ENCODE measurements around the gene CBFA2T3. TPM values are rescaled to one million over a fixed set of nuclear protein-coding genes. Genes with fewer than 3 reads are reported as not detected.

The CBFA2T3 gene
- total RNA-seq, 1 donor from 2014 or later: not detected

DNA sequence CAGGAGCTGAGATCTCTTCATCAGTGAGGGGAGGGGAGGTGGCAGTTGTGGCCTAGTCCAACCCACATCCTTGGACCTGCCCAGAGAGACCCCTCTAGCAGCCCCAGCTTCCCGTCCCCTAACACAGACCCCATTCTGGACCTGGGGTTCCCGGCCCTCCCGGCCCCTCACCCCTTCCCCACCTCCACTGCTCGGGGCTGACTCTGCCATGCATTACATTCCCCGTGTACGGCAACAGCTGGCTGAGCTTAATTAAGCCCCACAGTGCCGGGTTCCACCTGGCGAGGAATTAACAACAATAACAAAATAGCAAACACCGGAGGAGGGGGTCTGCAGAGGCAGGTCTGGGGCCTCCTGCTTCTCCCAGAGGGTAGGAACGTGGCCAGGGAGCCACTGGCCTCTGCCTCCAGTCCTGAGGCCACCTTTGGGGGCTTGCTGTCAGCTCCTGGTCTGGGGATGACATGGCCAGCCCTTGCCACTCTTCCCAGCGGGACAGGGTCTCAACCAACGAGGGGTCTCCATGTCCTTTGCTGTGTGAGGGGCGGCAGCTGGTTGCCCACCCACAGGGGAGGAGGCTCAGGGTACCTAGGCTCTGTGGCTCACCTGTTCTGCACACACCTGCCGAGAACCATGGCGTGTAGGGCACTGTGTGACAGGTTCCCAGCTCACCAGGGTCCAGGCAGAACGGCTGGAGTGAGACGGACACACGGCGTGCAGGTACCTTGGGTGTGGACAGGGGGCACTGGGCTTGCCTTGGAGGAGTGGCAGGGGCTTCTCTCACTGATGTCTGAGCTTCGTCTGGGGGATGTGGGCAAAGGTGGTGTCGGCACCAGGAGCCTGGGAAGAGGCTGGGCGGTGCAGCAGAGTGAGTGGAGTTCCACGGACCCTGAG is 46.9 kb upstream of the CBFA2T3 start:
- peaks cover 20% of the 10 kb centered on the region for H3K27me3 Mint-ChIP-seq (ENCODE audit: unreplicated experiment)
- H3K27ac Mint-ChIP-seq (ENCODE audit: unreplicated experiment): no peak overlapping the region
- no peak overlapping the region for H3K4me3 Mint-ChIP-seq (ENCODE audit: unreplicated experiment)
- peaks cover 10% of the 10 kb centered on the region for H3K9me3 Mint-ChIP-seq (ENCODE audit: unreplicated experiment)
- no peak for TF ChIP-seq CTCF (IDR thresholded peaks at IDR 0.05)
- no peak for DNase-seq (ENCODE audit: extremely low spot score, unreplicated experiment)
- no peaks in the 10 kb centered on the region for H3K4me1 Mint-ChIP-seq (ENCODE audit: unreplicated experiment)
- no peaks in the 10 kb centered on the region for H3K36me3 Mint-ChIP-seq (ENCODE audit: unreplicated experiment)

GRCh38 chr16:89023151-89023551 is 46.1 kb upstream of the CBFA2T3 start:
- peaks cover 24% of the 10 kb centered on the region for H3K27me3 Mint-ChIP-seq (ENCODE audit: unreplicated experiment)

DNA sequence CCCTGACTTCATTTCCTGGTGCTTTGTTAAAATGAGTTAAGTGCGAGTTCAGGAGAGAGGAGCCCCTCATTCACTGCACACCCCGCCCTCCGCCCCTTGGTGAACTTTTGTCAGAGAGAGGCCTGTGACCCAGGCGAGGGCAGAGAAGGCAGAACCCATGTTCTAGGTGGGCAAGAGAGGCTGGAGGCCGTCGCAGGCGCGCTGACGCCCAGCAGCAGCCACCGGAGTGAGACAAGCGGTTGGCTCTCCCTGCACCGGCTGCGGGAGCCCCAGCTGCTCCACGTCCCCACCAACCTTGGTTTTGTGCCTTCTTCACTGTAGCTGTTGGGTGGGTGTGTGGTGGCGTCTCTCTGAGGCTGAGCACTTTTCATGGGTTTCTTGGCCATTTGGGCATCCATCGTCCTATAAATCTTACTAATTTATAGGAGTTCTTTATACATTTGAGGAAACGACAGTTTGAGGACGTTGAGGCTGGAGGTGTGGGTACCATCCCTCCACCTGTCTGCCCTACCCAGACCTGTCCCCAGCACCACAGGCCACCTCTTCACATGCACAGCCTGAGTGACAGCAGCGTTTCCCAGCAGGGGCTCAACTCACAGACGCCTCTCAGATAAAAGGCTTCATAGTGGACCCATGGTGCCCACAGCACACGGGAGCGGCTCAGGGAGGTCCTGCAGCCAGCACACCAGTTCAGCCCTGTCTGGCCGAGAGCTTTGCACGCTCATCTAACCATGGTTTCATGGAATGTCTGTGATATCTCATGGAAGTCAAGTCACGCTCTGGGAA is 45.2 kb upstream of the CBFA2T3 start:
- DNase-seq (ENCODE audit: extremely low spot score, unreplicated experiment): no peak
- Mint-ChIP-seq H3K4me1 (ENCODE audit: unreplicated experiment) (no peaks in the 10 kb centered on the region), H3K36me3 (ENCODE audit: unreplicated experiment) (no peaks in the 10 kb centered on the region), H3K27me3 (ENCODE audit: unreplicated experiment) (peaks cover 19% of the 10 kb centered on the region), H3K27ac (ENCODE audit: unreplicated experiment) (no peak overlapping the region), H3K9me3 (ENCODE audit: unreplicated experiment) (peaks cover 10% of the 10 kb centered on the region), H3K4me3 (ENCODE audit: unreplicated experiment) (no peak overlapping the region)
- no peak for TF ChIP-seq CTCF (IDR thresholded peaks at IDR 0.05)

More at GRCh38 chr16:89023151-89023551, 46.1 kb upstream of the CBFA2T3 start:
- Mint-ChIP-seq H3K36me3 (ENCODE audit: unreplicated experiment) (no peaks in the 10 kb centered on the region), H3K9me3 (ENCODE audit: unreplicated experiment) (peaks cover 10% of the 10 kb centered on the region), H3K27ac (ENCODE audit: unreplicated experiment) (no peak overlapping the region), H3K4me3 (ENCODE audit: unreplicated experiment) (no peak overlapping the region), H3K4me1 (ENCODE audit: unreplicated experiment) (no peaks in the 10 kb centered on the region)
- DNase-seq (ENCODE audit: extremely low spot score, unreplicated experiment): no peak
- TF ChIP-seq CTCF (IDR thresholded peaks at IDR 0.05): no peak

DNA sequence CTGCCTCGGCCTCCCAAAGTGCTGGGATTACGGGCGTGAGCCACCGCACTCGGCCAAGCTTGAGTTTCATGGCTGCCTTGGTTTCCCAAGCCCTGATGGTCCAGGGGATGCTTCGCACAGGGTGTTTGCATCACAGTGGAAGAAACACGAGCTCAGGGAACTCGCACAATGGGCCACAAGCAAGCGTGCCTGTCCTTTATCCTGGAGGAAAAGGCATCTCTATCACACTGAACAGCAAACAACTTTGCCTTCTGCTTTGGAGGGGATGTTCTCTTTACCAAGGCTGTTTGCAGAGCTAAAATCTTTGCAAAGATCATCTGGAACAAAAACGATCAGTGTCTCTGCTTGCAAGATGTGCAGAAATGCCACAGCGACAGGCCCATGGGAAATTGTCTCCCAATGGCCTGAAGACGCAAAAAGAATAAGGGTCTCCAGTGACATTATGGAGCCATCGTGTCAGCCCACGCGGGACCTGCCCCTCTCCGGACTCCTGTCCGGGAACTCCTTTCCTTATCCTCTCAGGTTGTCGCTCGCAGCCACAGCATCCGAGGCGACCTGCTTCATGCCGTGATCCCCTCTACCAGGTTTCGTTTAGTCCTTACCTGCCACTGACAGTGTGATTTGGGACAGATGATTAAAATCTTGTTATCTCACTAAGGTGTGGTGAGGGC is 44.1 kb upstream of the CBFA2T3 start:
- no peak for TF ChIP-seq CTCF (IDR thresholded peaks at IDR 0.05)
- H3K4me3 Mint-ChIP-seq (ENCODE audit: unreplicated experiment): no peak overlapping the region
- no peak overlapping the region for H3K27ac Mint-ChIP-seq (ENCODE audit: unreplicated experiment)
- peaks cover 2% of the 10 kb centered on the region for H3K9me3 Mint-ChIP-seq (ENCODE audit: unreplicated experiment)
- no peak for DNase-seq (ENCODE audit: extremely low spot score, unreplicated experiment)
- no peaks in the 10 kb centered on the region for H3K4me1 Mint-ChIP-seq (ENCODE audit: unreplicated experiment)
- H3K36me3 Mint-ChIP-seq (ENCODE audit: unreplicated experiment): no peaks in the 10 kb centered on the region
- H3K27me3 Mint-ChIP-seq (ENCODE audit: unreplicated experiment): peaks cover 9% of the 10 kb centered on the region
